AG09319 (cell line): ENCODE data around the gene PAFAH2.

Experiments
- DNase-seq: peaks from one replicate; pipeline ENCODE4 v3.0.0-alpha.2; 2010; ENCODE audit warnings: low read depth; ENCODE audit errors: extremely low read depth
- CTCF ChIP-seq: IDR thresholded peaks from 2 replicates; pipeline ENCODE4 v1.5.1; 2011; ENCODE audit warnings: low read depth, mild to moderate bottlenecking, inconsistent platforms, low read length, moderate library complexity

Gene PAFAH2

GRCh38 chr1:26023009-26023408 is 25.1 kb upstream of the PAFAH2 start:
- no peak for DNase-seq
- no peak for TF ChIP-seq CTCF

DNA sequence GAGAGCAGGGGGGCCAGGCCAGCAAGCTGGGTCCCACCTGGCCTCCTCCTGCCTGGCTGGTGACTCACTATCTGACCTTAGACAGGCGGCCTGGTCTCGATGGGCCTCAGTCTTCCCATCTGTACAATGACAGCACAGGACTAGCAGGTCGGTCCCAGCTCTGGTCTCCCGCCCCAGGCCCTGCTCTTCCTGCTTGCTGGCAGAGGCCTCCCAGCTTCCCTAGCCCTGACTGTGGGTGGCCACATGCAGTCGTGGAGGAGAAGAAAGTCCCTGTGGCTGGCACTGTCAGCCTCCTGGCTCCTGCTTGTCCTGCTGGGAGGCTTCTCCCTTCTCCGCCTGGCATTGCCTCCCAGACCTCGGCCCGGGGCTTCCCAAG is 24.5 kb upstream of the PAFAH2 start:
- no peak for DNase-seq
- no peak for TF ChIP-seq CTCF

GRCh38 chr1:26021647-26022403 is 24.0 kb upstream of the PAFAH2 start, which contains the start of gene EXTL1:
Gene EXTL1 (plus strand): TSS chr1:26021775. CDS start chr1:26022647, 872 bp downstream.
- no peak for DNase-seq
- TF ChIP-seq CTCF: no peak

GRCh38 chr1:26020941-26021646 is 23.2 kb upstream of the PAFAH2 start:
- TF ChIP-seq CTCF: no peak
- DNase-seq: no peak

- DNase-seq: no peak
These were observed 22.5 kb upstream of the PAFAH2 start for GRCh38 chr1:26020330-26020768.

GRCh38 chr1:26019641-26020315 is 21.9 kb upstream of the PAFAH2 start:
- DNase-seq: no peak
- TF ChIP-seq CTCF: no peak

More at GRCh38 chr1:26020330-26020768, 22.5 kb upstream of the PAFAH2 start:
- TF ChIP-seq CTCF: no peak

- no peak for TF ChIP-seq CTCF
- DNase-seq: no peak
These were observed 19.7 kb upstream of the PAFAH2 start for GRCh38 chr1:26017606-26018005.
